ENCODE data around the gene CPSF4.
"Not testable (repeated sequence)": the region's sequence is repeated elsewhere in the genome, so short reads cannot be mapped to it uniquely, and the experiment has no call there.

The CPSF4 gene

DNA sequence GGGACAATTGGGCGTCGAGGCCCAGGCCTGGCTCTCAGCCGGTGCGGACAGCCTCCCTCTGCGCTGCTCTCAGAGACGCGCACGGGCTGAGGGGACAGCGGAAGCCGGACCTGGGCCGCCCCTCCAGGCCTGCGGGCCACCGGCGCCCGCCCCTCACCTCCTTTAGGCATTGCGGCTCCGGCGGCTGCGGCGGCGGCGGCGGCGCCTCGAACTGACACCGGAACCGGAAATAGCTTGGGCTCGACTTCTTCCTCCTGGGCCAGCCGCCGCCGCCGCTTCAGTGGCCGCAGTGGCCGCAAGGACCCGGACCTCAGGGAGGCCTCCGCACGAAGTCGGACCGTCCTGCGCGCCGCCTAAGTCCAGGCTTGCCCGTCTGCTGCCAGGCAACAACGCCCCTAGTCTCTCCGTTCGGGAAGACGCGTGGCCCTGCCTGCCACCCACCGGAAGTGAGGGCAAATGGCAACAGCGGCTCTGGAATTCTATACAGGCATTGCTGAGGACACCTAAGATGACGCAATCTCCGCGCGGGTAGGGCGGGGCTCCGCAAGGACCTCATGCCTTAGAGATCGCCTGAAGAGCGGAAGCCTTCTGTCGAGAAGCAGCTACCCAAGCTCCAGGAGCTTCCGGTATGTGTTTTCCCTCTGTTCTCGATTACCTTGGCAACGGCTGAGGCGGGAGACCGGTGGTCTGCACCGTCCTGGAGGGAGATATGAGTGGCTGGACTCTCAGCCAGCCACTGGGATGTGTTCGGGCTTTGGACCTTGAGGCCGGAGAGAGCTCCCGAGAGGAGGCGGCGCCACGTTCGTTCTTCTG, 30.2 kb upstream of the CPSF4 start, which contains the start of the genes BUD31 and PDAP1:
Gene BUD31, plus strand, starts transcription at position 591 of the 813 bp plus-strand sequence. CDS start 2,124 bp downstream, outside the sequence.
Gene PDAP1, minus strand, starts transcription at position 219 of the 813 bp plus-strand sequence. Its CDS starts 49 bp downstream, at position 170.
- DNase-seq (ENCODE audit: low spot score): peak; percentile 96

DNA sequence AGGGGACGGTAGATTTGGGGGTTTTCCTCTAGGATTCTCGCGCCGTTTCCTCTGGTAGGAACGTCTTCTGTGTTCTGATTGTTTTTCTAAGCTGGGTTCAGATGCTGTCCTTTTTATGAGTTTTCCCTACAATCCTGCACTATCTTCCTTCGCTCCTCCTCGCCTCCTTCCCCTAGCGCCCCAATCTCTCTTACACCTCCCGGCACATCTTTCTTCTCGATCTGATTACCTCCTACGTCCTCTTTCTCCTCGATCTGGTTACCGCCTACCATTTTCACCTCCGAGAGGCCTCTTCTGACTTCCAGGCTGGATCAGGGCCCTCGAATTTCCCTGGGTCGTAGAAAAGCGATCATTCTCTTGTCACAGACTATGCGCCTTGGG, 29.6 kb upstream of the CPSF4 start:
- no peak for DNase-seq (ENCODE audit: low spot score)

DNA sequence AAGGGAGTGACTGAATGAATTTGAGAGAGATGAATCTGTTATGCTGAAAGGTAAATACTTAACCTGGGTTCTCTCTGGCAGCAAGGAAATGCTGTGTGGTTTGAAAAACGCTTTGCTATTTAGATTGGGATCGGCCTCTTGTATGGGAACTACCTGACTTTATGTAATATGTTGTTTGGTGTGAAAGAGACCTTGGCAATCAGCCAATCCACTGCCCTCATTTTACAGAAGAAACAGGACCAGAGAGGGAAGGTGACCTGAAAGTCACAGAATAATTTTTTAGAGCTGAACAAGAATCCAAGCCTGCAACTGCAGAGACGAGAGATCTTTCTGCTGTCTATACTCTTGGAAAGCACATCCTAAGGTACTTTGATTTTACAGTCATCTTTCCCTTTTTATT, 28.9 kb upstream of the CPSF4 start:
- DNase-seq (ENCODE audit: low spot score): no peak

DNA sequence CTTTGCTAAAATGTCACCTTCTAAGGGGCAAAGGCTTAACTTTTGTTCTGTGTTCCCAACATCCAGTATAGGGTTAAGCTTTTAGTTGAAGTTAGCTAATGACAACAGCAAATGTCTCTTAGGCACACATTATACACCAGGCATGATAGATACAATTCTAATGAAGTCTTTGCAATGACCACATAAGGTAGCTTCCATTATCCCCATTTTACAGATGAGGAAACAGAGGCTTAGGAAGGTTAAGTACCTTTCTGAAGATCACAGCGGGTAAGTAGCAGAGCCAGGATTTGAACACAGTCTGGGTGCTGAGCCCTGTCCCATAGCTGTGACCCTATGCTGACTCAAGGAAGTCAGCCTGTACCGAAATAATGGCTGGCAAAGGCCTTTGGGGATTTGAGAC, 28.1 kb upstream of the CPSF4 start:
- no peak for DNase-seq (ENCODE audit: low spot score)

DNA sequence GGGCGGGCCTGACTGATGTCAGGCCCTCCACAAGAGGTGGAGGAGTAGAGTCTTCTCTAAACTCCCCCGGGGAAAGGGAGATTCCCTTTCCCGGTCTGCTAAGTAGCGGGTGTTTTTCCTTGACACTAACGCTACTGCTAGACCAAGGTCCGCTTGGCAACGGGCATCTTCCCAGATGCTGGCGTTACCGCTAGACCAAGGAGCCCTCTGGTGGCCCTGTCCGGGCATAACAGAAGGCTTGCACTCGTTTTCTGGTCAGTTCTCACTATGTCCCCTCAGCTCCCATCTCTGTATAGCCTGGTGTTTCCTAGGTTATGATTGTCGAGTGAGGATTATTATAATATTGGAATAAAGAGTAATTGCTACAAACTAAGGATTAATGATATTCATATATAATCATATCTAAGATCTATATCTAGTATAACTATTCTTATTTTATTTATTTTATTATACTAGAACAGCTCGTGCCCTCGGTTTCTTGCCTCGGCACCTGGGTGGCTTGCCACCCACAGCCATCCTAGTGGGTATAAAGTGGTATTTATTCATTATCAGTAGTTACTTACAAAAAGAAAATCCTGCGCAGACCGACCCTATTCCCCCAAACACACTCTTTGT, 23.1 kb upstream of the CPSF4 start:
- DNase-seq (ENCODE audit: low spot score): not testable (repeated sequence)

DNA sequence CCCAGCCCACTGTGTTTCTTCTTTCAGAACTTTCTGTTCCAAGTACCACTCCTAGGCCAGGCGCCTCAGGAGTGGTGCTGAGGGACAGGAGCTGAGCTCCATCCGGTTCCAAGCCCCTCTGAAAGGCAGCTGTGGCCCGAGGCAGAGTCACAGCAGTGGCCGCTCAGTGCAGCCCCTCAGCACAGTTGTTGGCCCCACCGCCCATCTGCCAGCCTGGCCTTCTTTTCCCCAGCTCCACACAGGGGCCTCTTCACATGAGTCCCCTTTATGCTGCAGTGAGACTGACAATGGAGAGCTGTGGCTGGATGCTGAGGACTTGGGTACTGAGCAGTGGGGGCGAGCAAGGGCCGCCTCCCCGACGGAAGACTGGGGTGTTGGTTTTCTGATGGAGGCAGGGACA, 20.5 kb upstream of the CPSF4 start:
- DNase-seq (ENCODE audit: low spot score): no peak

DNA sequence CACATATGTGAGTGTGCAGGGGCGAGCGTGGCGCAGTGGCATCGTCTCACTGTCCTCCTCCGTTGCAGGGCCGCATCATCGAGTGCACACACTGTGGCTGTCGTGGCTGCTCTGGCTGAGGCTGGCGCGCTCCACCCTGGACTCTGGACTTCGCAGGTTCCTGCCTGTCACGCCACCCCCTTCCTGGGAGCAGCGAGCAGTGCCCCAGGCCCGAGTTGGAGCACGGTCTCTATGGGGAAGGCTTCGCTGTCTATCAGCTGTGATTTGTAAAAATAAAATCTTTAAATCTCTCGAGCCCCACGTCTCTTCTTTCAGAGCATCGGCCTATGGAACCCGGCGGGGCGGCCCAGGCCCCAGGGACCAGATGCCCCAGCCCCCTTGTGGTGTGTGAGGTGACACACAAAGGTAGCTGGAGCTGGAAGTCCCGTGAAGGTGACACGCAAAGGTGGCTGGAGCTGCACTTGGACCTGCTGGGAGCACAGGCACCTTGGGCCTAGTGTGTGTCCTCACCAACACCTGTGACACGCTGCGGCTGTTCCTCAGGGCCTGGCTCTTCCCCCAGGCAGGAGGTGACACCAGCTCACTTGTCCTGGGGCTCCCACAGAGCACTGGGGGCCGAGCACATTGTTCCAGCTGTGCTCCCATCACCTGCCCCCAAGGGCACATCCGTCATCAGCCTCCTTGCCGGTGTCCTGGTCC, 19.3 kb upstream of the CPSF4 start:
- no peak for DNase-seq (ENCODE audit: low spot score)

DNA sequence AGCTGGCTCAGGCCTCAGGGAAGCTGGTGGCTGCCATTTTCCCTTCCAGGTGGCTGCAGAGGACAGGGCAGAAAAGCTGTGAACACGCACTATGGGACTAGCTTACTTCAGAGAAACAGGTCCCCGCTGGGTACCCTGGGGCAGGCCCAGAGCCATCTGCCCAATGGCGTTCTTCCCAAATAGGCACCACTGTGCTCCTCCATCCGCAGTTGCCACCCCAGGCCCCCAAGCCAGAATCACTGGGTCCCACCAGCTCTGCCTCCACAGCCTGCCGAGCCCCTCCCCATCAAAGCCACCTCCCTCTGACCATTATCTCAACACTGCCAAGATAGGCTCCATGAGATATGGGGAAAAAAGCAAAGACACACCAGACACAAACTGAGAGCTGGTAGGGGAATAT, 18.5 kb upstream of the CPSF4 start:
- no peak for DNase-seq (ENCODE audit: low spot score)

DNA sequence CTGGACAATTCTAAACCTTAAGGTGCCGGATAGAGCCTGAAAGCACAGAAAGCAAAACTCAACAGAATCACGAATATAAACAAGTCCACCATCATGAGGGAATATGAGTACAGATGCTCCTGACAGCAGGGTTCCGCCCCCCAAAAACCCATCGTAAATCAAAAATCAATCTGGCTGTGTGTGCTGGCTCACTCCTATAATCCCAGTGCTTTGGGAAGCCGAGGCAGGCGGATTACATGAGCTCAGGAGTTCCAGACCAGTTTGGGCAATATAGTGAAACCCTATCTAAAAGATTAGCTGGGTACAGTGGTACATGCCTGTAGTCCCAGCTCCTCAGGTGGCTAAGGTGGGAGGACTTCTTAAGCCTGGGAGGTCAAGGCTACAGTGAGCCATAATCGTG, 17.8 kb upstream of the CPSF4 start:
- DNase-seq (ENCODE audit: low spot score): no peak

DNA sequence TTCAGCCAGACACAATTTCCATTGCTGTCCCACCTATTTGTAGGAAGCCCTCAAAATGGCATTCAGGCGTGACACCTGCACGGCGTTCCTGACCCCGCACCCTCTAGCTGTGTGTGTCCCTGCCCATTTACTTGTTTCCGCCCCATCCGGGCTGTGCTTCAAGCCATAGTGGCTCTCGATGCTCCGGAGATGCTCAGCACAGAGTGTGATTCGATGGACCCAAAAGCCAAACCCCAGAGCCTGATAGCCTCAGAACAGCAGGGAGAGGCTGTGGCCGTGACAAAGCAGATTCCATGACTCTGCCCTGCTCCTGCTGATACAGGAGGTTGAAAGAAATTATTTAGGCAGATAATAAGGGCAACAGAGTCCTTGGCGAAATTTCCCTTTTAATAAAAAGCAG, 16.6 kb upstream of the CPSF4 start:
- DNase-seq (ENCODE audit: low spot score): no peak

DNA sequence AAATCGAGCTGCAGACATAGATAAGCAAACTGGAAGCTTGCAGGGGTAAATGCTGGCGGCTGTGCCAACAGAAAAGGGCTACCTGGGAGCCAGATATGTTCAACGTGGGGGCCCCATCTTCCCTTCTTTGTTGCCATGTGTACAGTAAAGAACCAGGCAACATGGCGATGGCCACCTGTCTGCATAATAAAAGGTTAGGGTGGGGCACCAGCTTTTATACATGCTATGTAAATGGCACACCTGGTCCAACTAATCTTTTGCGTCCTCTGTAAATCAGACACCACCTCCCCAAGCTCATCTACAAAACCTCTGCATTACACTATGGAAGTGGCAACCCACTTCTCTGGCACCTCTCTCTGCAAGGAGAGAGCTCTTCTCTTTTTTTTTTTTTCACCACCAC, 16.1 kb upstream of the CPSF4 start:
- no peak for DNase-seq (ENCODE audit: low spot score)

DNA sequence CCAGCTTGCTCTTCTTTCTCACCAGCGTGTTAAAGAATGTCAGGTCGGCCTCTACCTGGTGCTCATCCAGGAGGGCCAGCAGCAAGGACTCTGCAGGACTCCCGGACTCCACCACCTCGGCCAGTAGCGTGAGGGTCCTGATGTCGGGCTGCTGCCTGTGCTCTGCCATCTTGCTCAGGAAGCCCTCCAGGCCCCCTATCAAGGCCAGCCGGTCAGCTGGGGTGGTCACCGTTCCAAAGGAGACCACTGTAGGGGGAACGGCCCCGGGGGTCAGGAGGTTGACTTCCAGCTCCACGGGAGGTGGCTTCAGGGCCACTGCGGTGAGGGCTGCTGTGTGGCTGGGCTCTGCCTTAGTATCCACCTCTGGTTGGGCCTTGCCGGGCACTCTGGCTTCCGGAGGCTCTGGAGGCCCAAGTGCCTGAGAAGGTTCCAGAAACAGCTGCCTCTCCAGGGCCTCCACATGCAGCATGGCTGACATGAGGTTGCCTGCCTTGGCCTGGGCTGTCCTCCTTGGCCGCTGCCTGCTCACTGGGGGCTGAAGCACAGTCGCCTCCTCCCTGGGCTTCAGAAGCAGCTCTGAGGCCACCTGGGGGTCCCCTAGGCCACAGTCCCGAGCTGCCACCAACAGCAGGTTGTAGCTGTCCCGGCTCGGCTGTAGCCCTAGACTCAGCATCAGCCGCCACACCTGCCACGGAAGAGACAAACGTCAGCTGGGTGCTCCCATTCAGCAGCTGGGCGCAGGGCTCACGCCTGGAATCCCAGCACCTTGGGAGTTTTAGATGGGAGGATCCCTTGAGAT, 13.6 kb upstream of the CPSF4 start:
- DNase-seq (ENCODE audit: low spot score): no peak

DNA sequence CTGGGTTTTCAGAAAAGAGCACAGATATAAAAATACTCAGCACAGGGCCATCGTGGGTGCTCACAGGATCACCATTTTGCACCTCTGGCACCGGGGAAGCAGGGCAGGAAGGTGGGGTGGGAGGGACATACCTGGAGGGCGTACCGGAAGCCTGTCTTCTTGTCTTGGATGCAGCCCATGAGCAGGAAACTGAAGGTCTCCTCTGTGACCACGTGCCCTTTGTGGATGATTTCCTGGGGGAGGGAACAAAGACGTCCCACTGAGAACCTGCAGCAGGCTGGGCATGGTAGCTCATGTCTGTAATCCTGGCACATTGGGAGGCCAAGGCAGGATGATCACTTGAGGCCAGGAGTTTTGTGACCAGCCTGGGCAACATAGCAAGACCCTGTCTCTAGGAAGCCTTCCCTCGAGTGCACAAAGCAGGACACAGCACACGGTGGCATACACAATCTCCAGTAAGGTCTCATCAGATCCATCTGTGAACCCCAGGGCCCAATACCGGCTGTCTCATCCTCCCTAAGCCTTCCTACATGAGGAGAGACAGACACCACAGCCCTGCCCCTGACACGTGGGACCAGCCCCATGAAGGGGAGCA, 9.7 kb upstream of the CPSF4 start:
- DNase-seq (ENCODE audit: low spot score): no peak

DNA sequence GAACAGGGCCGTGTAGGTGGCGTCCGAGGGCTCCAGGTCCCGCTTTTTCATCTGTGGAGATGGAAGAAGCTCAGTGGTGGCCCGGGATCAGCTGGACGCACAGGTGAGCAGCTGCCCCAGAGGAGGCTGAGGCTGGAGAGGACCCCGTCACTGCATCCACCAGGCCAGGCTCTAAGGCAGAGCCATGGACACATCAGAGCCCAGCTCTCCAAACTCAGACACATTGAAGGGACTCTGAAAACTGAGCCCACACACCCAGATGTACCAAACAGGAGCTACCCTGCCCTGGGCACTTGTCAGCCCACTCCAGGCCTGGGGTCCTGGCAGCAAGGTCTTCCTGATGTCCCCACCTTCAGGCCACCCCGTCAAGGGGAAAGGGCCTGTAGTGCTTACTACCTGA, 9.0 kb upstream of the CPSF4 start:
- DNase-seq (ENCODE audit: low spot score): no peak

DNA sequence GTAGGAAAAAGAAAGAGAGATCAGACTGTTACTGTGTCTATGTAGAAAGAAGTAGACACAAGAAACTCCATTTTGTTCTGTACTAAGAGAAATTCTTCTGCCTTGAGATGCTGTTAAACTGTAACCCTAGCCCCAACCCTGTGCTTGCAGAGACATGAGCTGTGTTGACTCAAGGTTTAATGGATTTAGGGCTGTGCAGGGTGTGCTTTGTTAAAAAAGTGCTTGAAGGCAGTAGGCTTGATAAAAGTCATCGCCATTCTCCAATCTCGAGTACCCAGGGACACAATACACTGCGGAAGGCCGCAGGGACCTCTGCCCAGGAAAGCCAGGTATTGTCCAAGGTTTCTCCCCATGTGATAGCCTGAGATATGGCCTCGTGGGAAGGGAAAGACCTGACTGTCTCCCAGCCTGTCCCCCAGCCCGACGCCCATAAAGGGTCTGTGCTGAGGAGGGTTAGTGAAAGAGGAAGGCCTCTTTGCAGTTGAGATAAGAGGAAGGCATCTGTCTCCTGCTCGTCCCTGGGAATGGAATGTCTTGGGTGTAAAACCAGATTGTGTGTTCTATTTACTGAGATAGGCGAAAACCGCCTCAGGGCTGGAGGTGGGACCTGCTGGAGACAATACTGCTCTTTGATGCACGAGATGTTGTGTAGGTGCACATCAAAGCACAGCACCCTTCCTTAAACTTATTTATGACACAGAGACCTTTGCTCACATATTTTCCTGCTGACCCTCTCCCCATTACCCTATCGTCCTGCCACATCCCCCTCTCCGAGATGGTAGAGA, 6.8 kb upstream of the CPSF4 start:
- DNase-seq (ENCODE audit: low spot score): not testable (repeated sequence)

DNA sequence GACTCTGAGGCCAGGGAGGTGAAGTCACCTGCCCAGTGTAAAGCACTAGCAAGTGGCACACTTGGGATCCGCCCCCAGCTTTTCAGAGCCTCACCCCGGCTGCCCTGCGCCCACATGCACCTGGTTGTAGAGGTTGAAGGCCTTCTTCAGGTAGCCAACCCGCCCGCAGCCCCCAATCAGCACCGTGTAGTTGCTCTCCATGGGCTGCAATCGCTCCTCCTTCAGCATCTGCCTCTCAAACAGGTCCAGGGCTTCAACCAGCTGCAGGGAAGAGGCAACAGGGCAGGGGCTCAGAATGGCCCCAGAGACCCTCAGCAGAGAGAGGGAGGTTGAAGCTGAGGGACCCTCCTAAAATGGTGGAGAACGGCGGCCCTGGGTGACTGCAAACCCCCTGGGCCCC, 5.6 kb upstream of the CPSF4 start:
- no peak for DNase-seq (ENCODE audit: low spot score)

DNA sequence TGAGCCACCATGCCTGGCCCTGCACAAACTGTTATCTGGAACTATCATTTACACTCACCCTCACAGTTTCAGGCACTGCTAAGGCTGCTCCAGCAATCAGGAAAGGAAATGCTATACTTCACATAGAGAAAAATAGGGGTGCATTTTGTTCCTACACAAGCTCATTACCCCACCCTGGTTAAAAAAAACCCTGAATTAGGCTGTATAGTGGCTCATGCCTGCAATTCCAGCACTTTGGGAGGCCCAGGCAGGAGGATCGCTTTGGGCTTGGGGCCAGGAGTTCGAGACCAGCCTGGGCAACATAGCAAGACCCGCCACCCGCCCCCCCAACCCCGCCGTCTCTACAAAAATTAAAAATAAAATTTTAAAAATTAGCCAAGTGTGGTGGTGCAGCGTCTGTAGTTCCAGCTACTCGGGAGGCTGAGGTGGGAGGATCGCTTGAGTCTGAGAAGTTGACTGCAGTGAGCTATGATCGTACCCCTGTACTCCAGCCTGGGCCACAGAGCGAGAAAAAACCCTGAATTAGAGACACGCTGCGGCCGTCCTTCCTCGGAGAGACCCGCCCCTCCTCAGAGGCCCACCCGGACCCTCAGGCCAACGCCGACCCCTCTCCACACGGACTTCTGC, 684 bp upstream of the CPSF4 start:
- DNase-seq (ENCODE audit: low spot score): no peak

DNA sequence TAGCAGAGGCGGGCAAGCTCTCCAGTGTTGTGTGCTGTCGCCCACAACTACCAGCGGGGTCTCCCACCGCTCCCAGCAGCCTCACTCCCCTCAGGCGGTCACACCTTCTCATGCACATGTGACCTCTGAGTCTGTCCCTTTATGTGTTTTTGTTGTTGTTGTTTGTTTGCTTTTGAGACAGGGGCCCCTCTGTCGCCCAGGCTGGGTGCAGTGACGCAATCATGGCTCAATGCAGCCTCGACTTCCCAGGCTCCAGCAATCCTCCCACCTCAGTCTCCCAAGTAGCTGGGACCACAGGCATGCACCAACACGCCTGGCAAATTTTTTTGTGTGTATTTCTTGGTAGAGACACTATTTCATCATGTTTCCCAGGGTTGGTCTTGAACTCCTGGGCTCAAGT, 1.5 kb downstream of the CPSF4 start:
- no peak for DNase-seq (ENCODE audit: low spot score)

DNA sequence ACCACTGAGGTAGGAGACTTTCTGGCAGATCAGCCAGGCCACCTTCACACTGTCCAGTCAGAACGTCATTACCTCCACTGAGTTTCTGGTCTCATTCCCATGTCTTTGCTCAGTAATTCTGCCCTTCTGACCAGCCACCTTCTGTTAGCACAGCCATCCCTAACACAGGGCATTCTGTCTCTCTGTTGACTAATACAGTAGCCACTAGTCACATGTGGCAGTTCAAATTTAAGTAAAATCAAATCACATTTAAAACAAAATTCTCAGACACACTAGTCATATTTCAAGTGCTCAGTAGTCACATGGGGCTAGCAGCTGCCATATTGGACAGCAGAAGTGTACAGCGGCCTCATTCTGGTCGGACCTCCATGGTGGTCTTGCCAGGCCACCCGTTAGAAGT, 7.4 kb downstream of the CPSF4 start:
- DNase-seq (ENCODE audit: low spot score): no peak

DNA sequence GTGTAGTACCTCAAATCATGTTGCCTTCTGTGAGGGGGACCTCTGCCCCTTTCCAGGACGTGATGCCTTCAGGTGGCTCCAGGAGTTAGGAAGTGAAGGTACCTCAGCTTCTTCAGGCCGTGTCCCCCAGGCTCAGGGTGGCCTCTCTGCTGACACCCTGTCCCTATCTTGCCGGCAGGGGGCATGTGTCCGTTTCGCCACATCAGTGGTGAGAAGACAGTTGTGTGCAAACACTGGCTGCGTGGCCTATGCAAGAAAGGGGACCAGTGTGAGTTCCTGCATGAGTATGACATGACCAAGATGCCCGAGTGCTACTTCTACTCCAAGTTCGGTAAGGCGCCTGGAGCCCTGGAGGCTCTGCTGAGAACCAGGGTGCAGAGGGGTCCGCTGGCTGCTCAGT, 9.2 kb downstream of the CPSF4 start:
- DNase-seq (ENCODE audit: low spot score): no peak

DNA sequence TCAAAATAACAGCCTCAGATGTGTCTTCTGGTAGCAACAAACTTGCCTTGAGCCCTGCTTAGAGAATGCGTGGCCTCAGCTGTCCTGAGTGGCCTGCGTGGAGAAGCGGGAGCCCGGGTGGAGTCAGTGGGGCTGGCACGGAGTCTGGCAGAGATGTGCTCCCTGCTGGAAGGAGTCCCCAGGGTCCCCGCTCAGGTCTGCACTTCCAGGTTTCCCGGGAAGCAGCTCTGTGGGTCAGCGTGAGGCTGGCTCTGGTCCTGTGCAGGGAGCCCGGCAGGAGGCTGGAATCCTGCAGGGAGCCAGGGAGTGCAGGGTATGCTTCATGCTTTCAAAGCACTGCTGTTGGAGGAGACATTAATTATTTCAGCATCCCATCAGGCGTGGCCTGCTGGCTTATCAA, 10.1 kb downstream of the CPSF4 start:
- no peak for DNase-seq (ENCODE audit: low spot score)
